GM19452 (cell line): Measurements from ENCODE around the gene RFX3.
A peak's percentile ranks its signal among the peaks of the same experiment; 100 is the strongest.

Source experiments
- ATAC-seq: cut with Tn5 transposase; IDR thresholded peaks from one replicate; pipeline ENCODE4 v1.9.1; 2021; ENCODE audit not compliant: unreplicated experiment

RFX3 gene

GRCh38 chr9:3240656-3241268, 285.0 kb downstream of the RFX3 start:
- peak; percentile 96 for ATAC-seq

GRCh38 chr9:3239240-3239639, 286.6 kb downstream of the RFX3 start:
- ATAC-seq = no peak

- ATAC-seq = no peak
Measured at GRCh38 chr9:3238236-3238635, 287.6 kb downstream of the RFX3 start.

GRCh38 chr9:3237121-3237520, 288.7 kb downstream of the RFX3 start:
- ATAC-seq = no peak

GRCh38 chr9:3235497-3235896, 290.3 kb downstream of the RFX3 start:
- no peak for ATAC-seq

GRCh38 chr9:3224931-3225330, 300.9 kb downstream of the RFX3 start:
- ATAC-seq = no peak

GRCh38 chr9:3215658-3216057, 310.1 kb downstream of the RFX3 start:
- ATAC-seq = no peak

- no peak for ATAC-seq
Measured at GRCh38 chr9:3214741-3215140, 311.1 kb downstream of the RFX3 start.

- ATAC-seq = no peak
Measured at GRCh38 chr9:3205421-3206095, 320.2 kb downstream of the RFX3 start.

GRCh38 chr9:3200331-3200774, 325.4 kb downstream of the RFX3 start:
- ATAC-seq = no peak

GRCh38 chr9:3193791-3194190, 332.0 kb downstream of the RFX3 start:
- ATAC-seq = no peak

GRCh38 chr9:3191715-3192114, 334.1 kb downstream of the RFX3 start:
- ATAC-seq = no peak

GRCh38 chr9:3189113-3189861, 336.5 kb downstream of the RFX3 start:
- ATAC-seq = no peak

- ATAC-seq = no peak
Measured at GRCh38 chr9:3186751-3187150, 339.1 kb downstream of the RFX3 start.

- ATAC-seq = peak; percentile 74
Measured at GRCh38 chr9:3181049-3181953, 344.5 kb downstream of the RFX3 start.

- ATAC-seq = no peak
Measured at GRCh38 chr9:3180696-3181048, 345.1 kb downstream of the RFX3 start.

GRCh38 chr9:3179711-3180110, 346.1 kb downstream of the RFX3 start:
- no peak for ATAC-seq

- no peak for ATAC-seq
Measured at GRCh38 chr9:3177936-3178335, 347.9 kb downstream of the RFX3 start.

- ATAC-seq = no peak
Measured at GRCh38 chr9:3177146-3177761, 348.5 kb downstream of the RFX3 start.

- ATAC-seq = no peak
Measured at GRCh38 chr9:3173374-3173773, 352.4 kb downstream of the RFX3 start.

- ATAC-seq = no peak
Measured at GRCh38 chr9:3170819-3171218, 355.0 kb downstream of the RFX3 start.
